Thoracic aorta (tissue), 2 donors: Measurements from ENCODE around the gene ZNF516. TPM values are rescaled to one million over a fixed set of nuclear protein-coding genes. Genes with fewer than 3 reads are reported as not detected.

ENCODE experiments used
- ATAC-seq: fragments of 150-250 bp; one replicate; pipeline ENCODE4 v1.8.0; 2017; ENCODE audit warnings: low read depth; ENCODE audit not compliant: insufficient number of reproducible peaks, low FRiP score
- DNase-seq: peaks from one replicate; pipeline ENCODE4 v3.0.0-alpha.2; 2020; ENCODE audit warnings: low spot score
- H3K27ac ChIP-seq, 2 donors: fragments of 200-600 bp; sonication (generic); 1 replicate in 1 of 2; 2 replicates in 1 of 2; pipeline ENCODE4 v1.5.1; 2016; ENCODE audit warnings: mild to moderate bottlenecking in 2 of 2, moderate library complexity in 2 of 2
- H3K27me3 ChIP-seq: fragments of 200-600 bp; sonication (generic); replicated peaks from 2 replicates; pipeline ENCODE4 v1.6.0; 2016; ENCODE audit warnings: mild to moderate bottlenecking; ENCODE audit not compliant: insufficient read depth
- H3K36me3 ChIP-seq: fragments of 200-600 bp; sonication (generic); one replicate; pipeline ENCODE4 v1.5.1; 2016
- H3K4me1 ChIP-seq, 2 donors: fragments of 200-600 bp; sonication (generic); 1 replicate in 1 of 2; 2 replicates in 1 of 2; pipeline versions ENCODE4 v1.5.1 to v1.6.0; 2016; ENCODE audit warnings: low read depth in 2 of 2, mild to moderate bottlenecking in 1 of 2; ENCODE audit not compliant: control insufficient read depth in 1 of 2
- H3K4me3 ChIP-seq: fragments of 200-600 bp; sonication (generic); 2 replicates; pipeline ENCODE4 v1.5.1; 2016; ENCODE audit warnings: mild to moderate bottlenecking
- H3K9me3 ChIP-seq: fragments of 200-600 bp; sonication (generic); 2 replicates; pipeline ENCODE4 v1.5.1; 2016
- total RNA-seq, 2 donors: library from RNA; depleted of rRNA; stranded (reverse); fragments of >200 nt; gene quantifications; one replicate each; pipeline versions ENCODE4 v1.1.0 to v1.2.3, GENCODE V29; 2016
- TF ChIP-seq, protein P1 (sequence below): fragments of 200-600 bp; sonication (generic); IDR thresholded peaks from one replicate; pipeline ENCODE4 v1.5.1; 2019; ENCODE audit warnings: antibody characterized with exemption

ZNF516 gene
- total RNA-seq, 2 donors from 2014 or later, result 19.5 to 19.8 TPM

DNA sequence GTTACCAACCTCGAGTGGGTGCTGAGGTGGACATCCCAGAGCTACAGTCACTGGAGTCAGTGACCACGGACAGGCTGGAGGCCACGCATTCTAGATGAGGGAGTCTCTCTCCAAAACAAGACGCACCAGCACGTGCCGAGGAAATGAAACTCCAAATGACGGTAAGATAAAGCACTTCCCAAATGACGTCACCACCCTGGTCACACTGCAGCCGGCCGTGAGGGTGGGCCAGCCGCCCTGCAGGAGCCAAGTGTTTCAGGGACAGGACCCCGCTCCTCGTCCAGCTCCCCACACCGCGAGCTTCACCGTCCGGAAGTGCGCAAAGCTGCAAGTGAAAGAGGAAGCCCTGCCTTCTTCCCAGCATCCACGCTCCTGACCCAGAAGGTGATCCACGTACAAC, 99.4 kb downstream of the ZNF516 start:
- no peak overlapping the region for H3K4me3 ChIP-seq
- no peak for ATAC-seq
- H3K4me1 ChIP-seq, result peaks cover 0 to 1% of the 10 kb centered on the region in 2 donors
- no peaks in the 10 kb centered on the region for H3K9me3 ChIP-seq
- H3K27me3 ChIP-seq, result no peaks in the 10 kb centered on the region
- TF ChIP-seq, protein P1, sequence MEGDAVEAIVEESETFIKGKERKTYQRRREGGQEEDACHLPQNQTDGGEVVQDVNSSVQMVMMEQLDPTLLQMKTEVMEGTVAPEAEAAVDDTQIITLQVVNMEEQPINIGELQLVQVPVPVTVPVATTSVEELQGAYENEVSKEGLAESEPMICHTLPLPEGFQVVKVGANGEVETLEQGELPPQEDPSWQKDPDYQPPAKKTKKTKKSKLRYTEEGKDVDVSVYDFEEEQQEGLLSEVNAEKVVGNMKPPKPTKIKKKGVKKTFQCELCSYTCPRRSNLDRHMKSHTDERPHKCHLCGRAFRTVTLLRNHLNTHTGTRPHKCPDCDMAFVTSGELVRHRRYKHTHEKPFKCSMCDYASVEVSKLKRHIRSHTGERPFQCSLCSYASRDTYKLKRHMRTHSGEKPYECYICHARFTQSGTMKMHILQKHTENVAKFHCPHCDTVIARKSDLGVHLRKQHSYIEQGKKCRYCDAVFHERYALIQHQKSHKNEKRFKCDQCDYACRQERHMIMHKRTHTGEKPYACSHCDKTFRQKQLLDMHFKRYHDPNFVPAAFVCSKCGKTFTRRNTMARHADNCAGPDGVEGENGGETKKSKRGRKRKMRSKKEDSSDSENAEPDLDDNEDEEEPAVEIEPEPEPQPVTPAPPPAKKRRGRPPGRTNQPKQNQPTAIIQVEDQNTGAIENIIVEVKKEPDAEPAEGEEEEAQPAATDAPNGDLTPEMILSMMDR, result no peak
- no peaks in the 10 kb centered on the region for H3K36me3 ChIP-seq
- H3K27ac ChIP-seq, result no peak overlapping the region
- no peak for DNase-seq

DNA sequence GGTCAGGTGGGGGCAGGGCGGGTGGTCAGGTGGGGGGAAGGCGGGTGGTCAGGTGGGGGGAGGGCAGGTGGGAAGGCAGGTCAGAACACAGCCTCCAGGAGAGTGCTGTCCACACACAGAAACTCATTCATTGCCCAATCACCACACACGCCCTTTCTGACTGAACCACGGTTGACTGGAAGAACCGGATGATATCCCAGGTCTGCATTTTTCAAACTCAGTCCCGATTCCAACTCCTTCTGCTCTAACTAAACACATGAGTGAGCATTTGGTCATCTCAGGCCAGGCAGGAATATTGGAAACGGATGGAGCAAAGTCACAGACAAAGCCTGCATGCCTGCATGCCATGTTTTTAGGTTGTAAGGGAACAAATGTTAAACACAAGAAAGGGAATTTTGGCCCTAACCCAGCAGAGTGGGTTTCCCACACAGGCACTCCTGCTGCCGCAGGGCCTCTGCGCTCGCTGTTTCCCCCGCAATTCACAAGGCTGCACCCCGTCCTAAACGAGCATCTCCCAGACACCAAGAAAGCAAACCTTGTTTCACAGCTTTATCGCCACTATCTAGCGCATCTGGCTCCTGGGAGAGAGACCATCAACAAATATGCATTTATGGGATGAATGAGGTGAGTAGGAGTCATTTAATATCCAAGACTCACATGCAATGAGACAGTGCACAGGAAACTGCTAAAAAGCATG, 100.1 kb downstream of the ZNF516 start:
- Histone ChIP-seq H3K9me3 (no peaks in the 10 kb centered on the region), H3K27ac (no peak overlapping the region), H3K4me3 (no peak overlapping the region), H3K27me3 (no peaks in the 10 kb centered on the region), H3K36me3 (no peaks in the 10 kb centered on the region), H3K4me1 (peaks cover 0 to 8% of the 10 kb centered on the region in 2 donors)
- TF ChIP-seq, protein P1, result no peak
- ATAC-seq (no peak), DNase-seq (no peak)

DNA sequence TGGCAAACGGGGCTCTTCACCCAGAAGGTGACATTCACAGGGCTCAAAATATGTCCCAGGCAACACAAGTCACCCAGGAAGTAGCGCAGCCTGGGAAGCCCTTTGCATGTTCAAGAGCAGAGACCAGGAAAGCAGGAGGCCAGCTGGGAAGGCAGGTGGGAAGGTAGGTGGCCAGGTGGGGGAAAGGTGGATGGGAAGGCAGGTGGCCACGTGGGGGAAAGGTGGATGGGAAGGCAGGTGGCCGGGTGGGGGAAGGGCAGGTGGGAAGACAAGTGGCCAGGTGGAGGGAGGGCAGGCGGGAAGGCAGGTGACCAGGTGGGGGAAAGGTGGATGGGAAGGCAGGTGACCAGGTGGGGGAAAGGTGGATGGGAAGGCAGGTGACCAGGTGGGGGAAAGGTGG, 102.7 kb downstream of the ZNF516 start:
- Histone ChIP-seq H3K36me3 (no peaks in the 10 kb centered on the region), H3K9me3 (no peaks in the 10 kb centered on the region), H3K27me3 (no peaks in the 10 kb centered on the region), H3K27ac (no peak overlapping the region), H3K4me1 (peaks cover 0 to 21% of the 10 kb centered on the region in 2 donors), H3K4me3 (no peak overlapping the region)
- ATAC-seq (no peak), DNase-seq (no peak)
- TF ChIP-seq, protein P1, result no peak

DNA sequence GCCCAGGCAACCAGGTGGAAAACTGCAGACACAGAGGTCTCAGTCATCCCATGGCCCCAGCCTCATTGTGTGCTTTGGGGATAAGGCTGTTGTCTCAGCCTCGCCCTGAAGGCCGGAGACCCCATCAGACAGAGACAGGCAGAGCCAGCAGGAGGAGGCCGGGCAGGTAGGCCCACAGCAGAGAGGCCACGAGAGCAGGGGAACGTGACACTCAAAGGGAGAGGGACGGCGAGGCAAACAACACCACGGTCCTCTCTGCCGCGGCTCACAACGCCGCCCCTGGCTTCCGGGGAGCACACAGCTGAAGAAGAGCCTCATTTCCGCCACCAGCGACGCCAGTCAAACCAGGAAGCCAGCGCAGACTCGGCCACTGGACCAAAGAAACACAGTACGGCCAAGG, 103.3 kb downstream of the ZNF516 start:
- Histone ChIP-seq H3K27ac (no peak overlapping the region), H3K27me3 (no peaks in the 10 kb centered on the region), H3K9me3 (no peaks in the 10 kb centered on the region), H3K36me3 (no peaks in the 10 kb centered on the region), H3K4me3 (no peak overlapping the region), H3K4me1 (peaks cover 0 to 21% of the 10 kb centered on the region in 2 donors)
- ATAC-seq (no peak), DNase-seq (no peak)
- TF ChIP-seq, protein P1, result no peak

DNA sequence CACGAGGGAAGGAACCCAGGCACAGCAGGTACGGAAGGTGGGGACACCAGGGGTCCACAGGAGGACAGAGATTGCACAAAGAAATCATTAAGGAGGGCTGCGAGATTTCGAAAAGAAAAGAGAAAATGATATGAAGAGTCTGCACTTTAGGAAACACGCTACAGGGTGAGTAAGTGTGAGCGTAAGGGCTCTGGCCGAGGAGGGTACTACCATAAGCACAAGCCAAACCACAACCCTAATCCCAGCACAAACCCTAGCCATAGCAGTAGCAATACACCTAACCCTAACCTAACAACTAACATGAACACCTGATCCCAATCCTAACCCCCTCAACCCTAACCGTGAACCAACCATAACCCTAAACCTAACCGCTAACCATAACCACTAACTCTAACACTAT, 104.0 kb downstream of the ZNF516 start:
- Histone ChIP-seq H3K36me3 (no peaks in the 10 kb centered on the region), H3K27me3 (no peaks in the 10 kb centered on the region), H3K4me1 (peaks cover 0 to 21% of the 10 kb centered on the region in 2 donors), H3K9me3 (no peaks in the 10 kb centered on the region), H3K4me3 (no peak overlapping the region), H3K27ac (no peak overlapping the region)
- TF ChIP-seq, protein P1, result no peak
- DNase-seq (no peak), ATAC-seq (no peak)
